ENCODE data around the gene OR56B1. TPM values are rescaled to one million over a fixed set of nuclear protein-coding genes. Genes with fewer than 3 reads are reported as not detected.

OR56B1 gene
- polyA plus RNA-seq, 1 of the 3 experiments (the other 2 are of a cell fraction) = not detected

DNA sequence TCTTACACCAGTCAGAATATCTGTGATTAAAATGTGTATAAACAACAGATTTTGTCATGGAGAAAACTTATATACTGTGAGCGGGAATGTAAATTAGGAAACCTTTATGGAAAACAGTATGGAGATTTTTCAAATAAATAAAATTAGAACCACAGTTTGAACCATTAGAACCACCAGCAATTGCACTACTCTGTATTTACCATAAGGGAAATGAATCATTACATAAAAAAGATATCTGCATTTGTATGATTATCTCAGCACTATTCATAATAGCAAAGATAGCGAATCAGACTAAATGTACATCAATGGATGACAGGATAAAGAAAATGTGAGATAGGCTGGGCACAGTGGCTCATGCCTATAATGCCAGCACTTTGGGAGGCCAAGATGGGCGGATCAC is 10.4 kb downstream of the OR56B1 start:
- H2AFZ ChIP-seq (ENCODE audit: low read depth) = no peak overlapping the region
- H3K4me1 ChIP-seq (ENCODE audit: control insufficient read depth in 1 of 2, insufficient read depth in 2 of 2, low read depth in 1 of 2, low read length in 1 of 2) = no peaks in the 10 kb centered on the region
- H3K4me2 ChIP-seq = no peak overlapping the region
- H3K79me2 ChIP-seq (ENCODE audit: insufficient read depth) = no peaks in the 10 kb centered on the region
- H3K36me3 ChIP-seq (replicated peaks in 1 of 2; ENCODE audit: control insufficient read depth in 1 of 2, insufficient read depth in 2 of 2, low read length in 1 of 2) = no peaks in the 10 kb centered on the region
- no peaks in the 10 kb centered on the region for H3K9me3 ChIP-seq
- H3K9me2 ChIP-seq = no peaks in the 10 kb centered on the region; the same call in 1 of the 2 replicates
- no peak overlapping the region for H3K4me3 ChIP-seq (ENCODE audit: low read depth in 2 of 2, low read length in 1 of 2)
- no peak overlapping the region for H3K27ac ChIP-seq (ENCODE audit: low read depth in 2 of 2, low read length in 1 of 2)
- WGBS (ENCODE audit: low lambda C conversion rate) = 6% methylated on average over 3 of the region's 3 CpGs
- POLR2A ChIA-PET = no interaction called here
- no peaks in the 10 kb centered on the region for H3F3A ChIP-seq (replicated peaks; ENCODE audit: insufficient read depth)
- DNase-seq = no peak
- no peaks in the 10 kb centered on the region for H3K27me3 ChIP-seq (ENCODE audit: insufficient read depth)
- no peaks in the 10 kb centered on the region for H4K20me1 ChIP-seq (ENCODE audit: insufficient read depth)
- CTCF ChIA-PET = interaction anchor here (0.6 kb wide), 1 partner anchor 49 kb away, joined by 3 read pairs; no protein-coding TSS in a partner anchor
- no peak for TF ChIP-seq FOXM1 (IDR thresholded peaks at IDR 0.05; ENCODE audit: low read depth)
- TF ChIP-seq, protein P1, sequence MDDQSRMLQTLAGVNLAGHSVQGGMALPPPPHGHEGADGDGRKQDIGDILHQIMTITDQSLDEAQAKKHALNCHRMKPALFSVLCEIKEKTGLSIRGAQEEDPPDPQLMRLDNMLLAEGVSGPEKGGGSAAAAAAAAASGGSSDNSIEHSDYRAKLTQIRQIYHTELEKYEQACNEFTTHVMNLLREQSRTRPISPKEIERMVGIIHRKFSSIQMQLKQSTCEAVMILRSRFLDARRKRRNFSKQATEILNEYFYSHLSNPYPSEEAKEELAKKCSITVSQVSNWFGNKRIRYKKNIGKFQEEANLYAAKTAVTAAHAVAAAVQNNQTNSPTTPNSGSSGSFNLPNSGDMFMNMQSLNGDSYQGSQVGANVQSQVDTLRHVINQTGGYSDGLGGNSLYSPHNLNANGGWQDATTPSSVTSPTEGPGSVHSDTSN (IDR thresholded peaks at IDR 0.05) = no peak
- TF ChIP-seq RAD21 (IDR thresholded peaks at IDR 0.05; ENCODE audit: low read length) = no peak
- TF ChIP-seq, protein P2, sequence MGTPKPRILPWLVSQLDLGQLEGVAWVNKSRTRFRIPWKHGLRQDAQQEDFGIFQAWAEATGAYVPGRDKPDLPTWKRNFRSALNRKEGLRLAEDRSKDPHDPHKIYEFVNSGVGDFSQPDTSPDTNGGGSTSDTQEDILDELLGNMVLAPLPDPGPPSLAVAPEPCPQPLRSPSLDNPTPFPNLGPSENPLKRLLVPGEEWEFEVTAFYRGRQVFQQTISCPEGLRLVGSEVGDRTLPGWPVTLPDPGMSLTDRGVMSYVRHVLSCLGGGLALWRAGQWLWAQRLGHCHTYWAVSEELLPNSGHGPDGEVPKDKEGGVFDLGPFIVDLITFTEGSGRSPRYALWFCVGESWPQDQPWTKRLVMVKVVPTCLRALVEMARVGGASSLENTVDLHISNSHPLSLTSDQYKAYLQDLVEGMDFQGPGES (IDR thresholded peaks at IDR 0.05; ENCODE audit: low read depth, low read length) = no peak
- no peak for TF ChIP-seq MEF2A (IDR thresholded peaks at IDR 0.05; ENCODE audit: borderline replicate concordance, low read depth)
- TF ChIP-seq ELF1 (IDR thresholded peaks at IDR 0.05) = no peak
- no peak for TF ChIP-seq FOSL2 (IDR thresholded peaks at IDR 0.05; ENCODE audit: borderline replicate concordance, low read depth)
- TF ChIP-seq ZBTB33 (IDR thresholded peaks at IDR 0.05; ENCODE audit: borderline replicate concordance, low read depth) = no peak
- TF ChIP-seq RCOR1 (IDR thresholded peaks at IDR 0.05; ENCODE audit: low read length) = no peak
- no peak overlapping the region for H3K9ac ChIP-seq

DNA sequence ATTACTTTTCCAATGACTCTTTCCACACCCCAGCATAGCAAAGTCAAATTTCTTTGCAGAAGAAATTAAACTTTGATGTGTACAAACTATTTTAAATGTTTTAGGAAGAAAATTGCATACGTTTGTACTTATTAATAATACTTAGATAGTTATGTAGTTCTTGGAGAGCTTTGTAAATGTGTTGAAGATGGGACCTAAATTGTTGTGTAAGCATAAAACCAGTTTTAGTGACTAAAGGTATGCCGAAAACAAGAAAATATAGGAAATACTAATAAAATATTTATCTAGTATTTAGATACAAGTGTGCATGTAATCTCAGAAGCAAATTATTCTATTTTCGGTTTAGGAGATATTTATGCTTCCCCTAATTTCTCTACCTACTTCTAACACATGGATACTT is 13.6 kb downstream of the OR56B1 start:
- no peak overlapping the region for H3K27ac ChIP-seq (ENCODE audit: low read depth in 2 of 2, low read length in 1 of 2)
- H3K9me3 ChIP-seq = no peaks in the 10 kb centered on the region
- no peaks in the 10 kb centered on the region for H3K9me2 ChIP-seq
- DNase-seq = no peak
- no peaks in the 10 kb centered on the region for H3K4me1 ChIP-seq (ENCODE audit: control insufficient read depth in 1 of 2, insufficient read depth in 2 of 2, low read depth in 1 of 2, low read length in 1 of 2)
- POLR2A ChIA-PET = no interaction called here
- H3K4me2 ChIP-seq = no peak overlapping the region
- WGBS (ENCODE audit: low lambda C conversion rate) = 3% methylated on average over 3 of the region's 3 CpGs
- no peaks in the 10 kb centered on the region for H3K36me3 ChIP-seq (replicated peaks in 1 of 2; ENCODE audit: control insufficient read depth in 1 of 2, insufficient read depth in 2 of 2, low read length in 1 of 2)
- no peak overlapping the region for H2AFZ ChIP-seq (ENCODE audit: low read depth)
- no peaks in the 10 kb centered on the region for H3K27me3 ChIP-seq (ENCODE audit: insufficient read depth)
- H3K9ac ChIP-seq = no peak overlapping the region
- no peak for TF ChIP-seq RCOR1 (IDR thresholded peaks at IDR 0.05; ENCODE audit: low read length)
- TF ChIP-seq GATA2 (CRISPR knock-in tag; IDR thresholded peaks at IDR 0.05) = no peak
- TF ChIP-seq FOSL2 (IDR thresholded peaks at IDR 0.05; ENCODE audit: borderline replicate concordance, low read depth) = no peak
- TF ChIP-seq POLR2AphosphoS5 (IDR thresholded peaks at IDR 0.05; ENCODE audit: low read depth, low read length) = no peak
- no peak for TF ChIP-seq RAD21 (IDR thresholded peaks at IDR 0.05; ENCODE audit: low read length)
- TF ChIP-seq ZBTB33 (IDR thresholded peaks at IDR 0.05; ENCODE audit: borderline replicate concordance, low read depth) = no peak
- TF ChIP-seq GABPA (IDR thresholded peaks at IDR 0.05; ENCODE audit: low read depth) = no peak
- TF ChIP-seq FOXJ3 (CRISPR knock-in tag; IDR thresholded peaks at IDR 0.05) = no peak
- no peak for TF ChIP-seq RXRA (IDR thresholded peaks at IDR 0.05; ENCODE audit: borderline replicate concordance, low read depth)
- H4K20me1 ChIP-seq (ENCODE audit: insufficient read depth) = no peaks in the 10 kb centered on the region
- CTCF ChIA-PET = no interaction called here
- H3K79me2 ChIP-seq (ENCODE audit: insufficient read depth) = no peaks in the 10 kb centered on the region
- H3F3A ChIP-seq (replicated peaks; ENCODE audit: insufficient read depth) = no peaks in the 10 kb centered on the region
- H3K4me3 ChIP-seq (ENCODE audit: low read depth in 2 of 2, low read length in 1 of 2) = no peak overlapping the region

Data from SK-N-SH (cell line).